HL-60 (cell line): ENCODE measurements around the gene ADCYAP1R1.

Experiments
- DNase-seq, 2 experiments: peaks; one replicate each; pipeline ENCODE4 v3.0.0-alpha.2; 2010 to 2020; ENCODE audit warnings: low read depth in 1 of 2, low spot score in 1 of 2
- H3K27ac ChIP-seq: fragments of 250-450 bp; sonication (Bioruptor Pico); replicated peaks from 2 replicates; pipeline ENCODE4 v1.5.1; 2020; ENCODE audit warnings: mild to moderate bottlenecking, moderate library complexity
- H3K27me3 ChIP-seq: fragments of 250-450 bp; sonication (Bioruptor Pico); 2 replicates; pipeline ENCODE4 v1.5.1; 2021; ENCODE audit warnings: mild to moderate bottlenecking, moderate library complexity; ENCODE audit not compliant: insufficient read depth, poor library complexity, severe bottlenecking
- H3K4me3 ChIP-seq: replicated peaks from 2 replicates; pipeline ENCODE4 v1.5.1; 2011; ENCODE audit warnings: mild to moderate bottlenecking, control low read depth, low read length; ENCODE audit not compliant: insufficient read depth
- CTCF ChIP-seq: IDR thresholded peaks from one replicate; pipeline ENCODE4 v1.5.1; 2011; ENCODE audit warnings: low read length, control low read depth, inconsistent platforms; ENCODE audit not compliant: insufficient read depth
- GABPA ChIP-seq: IDR thresholded peaks from 2 replicates; pipeline ENCODE4 v1.6.1; 2012; ENCODE audit warnings: low read depth
- POLR2AphosphoS5 ChIP-seq: IDR thresholded peaks from 2 replicates; pipeline ENCODE4 v1.6.1; 2012; ENCODE audit warnings: low read depth
- REST ChIP-seq: IDR thresholded peaks from 2 replicates; pipeline ENCODE4 v1.6.1; 2012; ENCODE audit warnings: low read depth; ENCODE audit not compliant: insufficient replicate concordance
- SPI1 ChIP-seq: IDR thresholded peaks from 2 replicates; pipeline ENCODE4 v1.6.1; 2012; ENCODE audit warnings: low read depth, mild to moderate bottlenecking, borderline replicate concordance

ADCYAP1R1 gene

GRCh38 chr7:31004393-31004792, 47.7 kb upstream of the ADCYAP1R1 start:
- no peaks in the 10 kb centered on the region for H3K27me3 ChIP-seq
- no peak for DNase-seq
- TF ChIP-seq SPI1: no peak
- no peak for TF ChIP-seq GABPA
- no peak for TF ChIP-seq POLR2AphosphoS5
- no peak for TF ChIP-seq CTCF
- TF ChIP-seq REST: no peak
- H3K27ac ChIP-seq: no peak overlapping the region
- H3K4me3 ChIP-seq: no peak overlapping the region

- DNase-seq: no peak
- no peaks in the 10 kb centered on the region for H3K27me3 ChIP-seq
These were observed 45.3 kb upstream of the ADCYAP1R1 start for GRCh38 chr7:31006857-31007256.

GRCh38 chr7:31007634-31008033, 44.5 kb upstream of the ADCYAP1R1 start:
- no peak overlapping the region for H3K4me3 ChIP-seq
- H3K27me3 ChIP-seq: no peaks in the 10 kb centered on the region
- no peak overlapping the region for H3K27ac ChIP-seq
- TF ChIP-seq GABPA (no peak), CTCF (no peak), SPI1 (no peak), REST (no peak), POLR2AphosphoS5 (no peak)
- no peak for DNase-seq

More at GRCh38 chr7:31006857-31007256, 45.3 kb upstream of the ADCYAP1R1 start:
- no peak overlapping the region for H3K4me3 ChIP-seq
- no peak for TF ChIP-seq POLR2AphosphoS5
- TF ChIP-seq CTCF: no peak
- no peak for TF ChIP-seq GABPA
- no peak overlapping the region for H3K27ac ChIP-seq

GRCh38 chr7:31014826-31015225, 37.3 kb upstream of the ADCYAP1R1 start:
- H3K4me3 ChIP-seq: no peak overlapping the region
- H3K27me3 ChIP-seq: no peaks in the 10 kb centered on the region
- TF ChIP-seq REST (no peak), POLR2AphosphoS5 (no peak), CTCF (no peak), GABPA (no peak), SPI1 (no peak)
- no peak overlapping the region for H3K27ac ChIP-seq
- no peak for DNase-seq
